ENCODE results near the gene AQP7. TPM values are rescaled to one million over a fixed set of nuclear protein-coding genes. Genes with fewer than 3 reads are reported as not detected.

AQP7 gene
- total and polyA plus RNA-seq, 12 donors = 0.33 to 32.5 (median 2.4) TPM; not detected in 2

GRCh38 chr9:33354651-33355211, 47.6 kb downstream of the AQP7 start:
- no peak overlapping the region for H3K4me3 ChIP-seq
- H3K27ac ChIP-seq = peak overlapping the region; percentile 34 to 74 (median 43)
- H3K27me3 ChIP-seq = no peaks in the 10 kb centered on the region
- H3K36me3 ChIP-seq (replicated peaks in 1 of 2) = no peaks in the 10 kb centered on the region
- WGBS, 4 donors = 25 to 38% (median 32%) methylated on average over 5 of the region's 5 CpGs
- H3K4me1 ChIP-seq (replicated peaks in 1 of 2) = peaks cover 18 to 21% of the 10 kb centered on the region in 2 donors
- TF ChIP-seq POLR2A (IDR thresholded peaks at IDR 0.05) (no peak), CTCF (IDR thresholded peaks at IDR 0.05) (no peak)
- intact Hi-C loops (cut with DNase I) = no loop called here
- no peaks in the 10 kb centered on the region for H3K9me3 ChIP-seq (replicated peaks in 1 of 3)
- peak in 3 of 7 donors; percentile 35 to 44 (median 36) for DNase-seq

- Histone ChIP-seq H3K27ac (no peak overlapping the region), H3K9me3 (replicated peaks in 1 of 3) (no peaks in the 10 kb centered on the region), H3K4me3 (no peak overlapping the region), H3K4me1 (replicated peaks in 1 of 2) (peaks cover 21 to 24% of the 10 kb centered on the region in 2 donors), H3K36me3 (replicated peaks in 1 of 2) (peaks cover 0 to 24% of the 10 kb centered on the region in 2 donors), H3K27me3 (no peaks in the 10 kb centered on the region)
- TF ChIP-seq POLR2A (IDR thresholded peaks at IDR 0.05) (no peak), CTCF (IDR thresholded peaks at IDR 0.05) (no peak)
- DNase-seq = no peak
- 90 to 94% (median 93%) methylated on average over 4 of the region's 4 CpGs for WGBS, 4 donors
- intact Hi-C loops (cut with DNase I) = no loop called here
Measured at GRCh38 chr9:33351547-33351946, 50.8 kb downstream of the AQP7 start.

GRCh38 chr9:33350310-33350709, 52.1 kb downstream of the AQP7 start:
- H3K27me3 ChIP-seq = no peaks in the 10 kb centered on the region
- peak overlapping the region in 2 of 5 donors; percentile 1 to 35 for H3K27ac ChIP-seq
- no peak overlapping the region for H3K4me3 ChIP-seq
- TF ChIP-seq POLR2A (IDR thresholded peaks at IDR 0.05) = no peak
- no peak for TF ChIP-seq CTCF (IDR thresholded peaks at IDR 0.05)
- peaks cover 0 to 37% of the 10 kb centered on the region in 2 donors for H3K36me3 ChIP-seq (replicated peaks in 1 of 2)
- intact Hi-C loops (cut with DNase I) = no loop called here
- 64 to 77% (median 73%) methylated on average over 2 of the region's 2 CpGs for WGBS, 4 donors
- no peaks in the 10 kb centered on the region for H3K9me3 ChIP-seq (replicated peaks in 1 of 3)
- peaks cover 21 to 22% of the 10 kb centered on the region in 2 donors for H3K4me1 ChIP-seq (replicated peaks in 1 of 2)
- no peak for DNase-seq

- no peak for TF ChIP-seq POLR2A (IDR thresholded peaks at IDR 0.05)
- TF ChIP-seq CTCF (IDR thresholded peaks at IDR 0.05) = no peak
- intact Hi-C loops (cut with DNase I) = no loop called here
- Histone ChIP-seq H3K9me3 (replicated peaks in 1 of 3) (no peaks in the 10 kb centered on the region), H3K27me3 (no peaks in the 10 kb centered on the region), H3K27ac (peak overlapping the region in 3 of 5 donors; percentile 1 to 35 (median 33)), H3K4me3 (no peak overlapping the region), H3K4me1 (replicated peaks in 1 of 2) (peaks cover 17% of the 10 kb centered on the region in 2 donors), H3K36me3 (replicated peaks in 1 of 2) (peaks cover 0 to 42% of the 10 kb centered on the region in 2 donors)
- peak in 6 of 7 donors; percentile 46 to 72 (median 64) for DNase-seq
- WGBS, 4 donors = 43 to 56% (median 46%) methylated on average over 2 of the region's 2 CpGs
Measured at GRCh38 chr9:33349743-33350142, 52.6 kb downstream of the AQP7 start.

All from adrenal gland (tissue), 12 donors.